ENCODE results near the gene ETV1. TPM values are rescaled to one million over a fixed set of nuclear protein-coding genes. Genes with fewer than 3 reads are reported as not detected.
A peak's percentile ranks its signal among the peaks of the same experiment; 100 is the strongest.

The ETV1 gene
- total RNA-seq, 2 donors from 2014 or later = 6.1 to 9.2 TPM

DNA sequence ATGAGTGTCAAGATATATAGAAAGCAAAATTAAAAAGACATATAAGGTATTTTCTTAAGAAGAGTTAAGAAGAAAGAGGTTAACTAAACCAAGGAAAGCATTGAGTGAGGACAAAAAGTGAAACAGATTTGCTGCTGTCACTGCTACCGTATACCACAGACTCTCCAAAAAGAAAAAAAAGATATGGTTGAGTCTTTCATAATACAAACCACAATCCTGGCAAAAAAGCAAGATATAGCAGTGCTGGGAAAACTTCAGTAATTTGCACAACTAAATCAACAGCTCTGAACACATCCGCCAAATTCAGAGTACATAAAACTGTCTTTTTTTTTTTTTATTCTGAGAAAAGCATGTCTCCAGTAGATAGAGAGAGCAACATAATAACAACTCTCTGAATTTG lies 114.7 kb downstream of the ETV1 start:
- Histone ChIP-seq H3K4me3 (no peak overlapping the region), H3K4me1 (replicated peaks) (peaks cover 5% of the 10 kb centered on the region), H3K27me3 (replicated peaks; ENCODE audit: insufficient read depth) (no peaks in the 10 kb centered on the region), H3K9me3 (no peaks in the 10 kb centered on the region), H3K27ac (peak overlapping the region in 1 of 2 donors; percentile 31), H3K36me3 (no peaks in the 10 kb centered on the region)
- peak; percentile 29 for DNase-seq (ENCODE audit: low spot score)
- TF ChIP-seq CTCF (IDR thresholded peaks at IDR 0.05) = no peak
- peak; percentile 60 for TF ChIP-seq POLR2AphosphoS5 (IDR thresholded peaks at IDR 0.05)
- TF ChIP-seq POLR2A (IDR thresholded peaks at IDR 0.05) = no peak
- 14% methylated on average over 2 of the region's 2 CpGs for WGBS
- intact Hi-C loops (cut with DNase I) = no loop called here

DNA sequence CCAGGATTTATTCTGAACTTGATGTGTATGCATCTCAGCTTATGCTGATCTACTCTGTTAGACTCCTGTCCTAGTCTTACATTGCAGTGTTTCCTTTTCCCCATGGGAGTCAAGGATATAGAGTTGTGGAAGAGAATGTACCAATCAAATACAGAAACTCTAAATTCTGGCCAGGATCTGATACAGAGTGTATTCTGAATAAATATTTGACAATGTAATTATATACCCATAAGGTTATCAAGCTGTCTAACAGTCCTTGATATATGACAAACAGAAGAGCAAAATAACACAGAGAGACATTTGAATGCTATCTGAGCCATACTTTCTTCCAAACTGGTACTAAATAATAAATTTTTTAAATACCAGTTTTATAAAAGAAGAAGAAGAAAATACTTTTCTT lies 116.8 kb downstream of the ETV1 start:
- intact Hi-C loops (cut with DNase I) = no loop called here
- TF ChIP-seq CTCF (IDR thresholded peaks at IDR 0.05) (no peak), POLR2AphosphoS5 (IDR thresholded peaks at IDR 0.05) (no peak), POLR2A (IDR thresholded peaks at IDR 0.05) (no peak)
- no peaks in the 10 kb centered on the region for H3K9me3 ChIP-seq
- H3K27me3 ChIP-seq (replicated peaks; ENCODE audit: insufficient read depth) = no peaks in the 10 kb centered on the region
- H3K36me3 ChIP-seq = no peaks in the 10 kb centered on the region
- H3K4me1 ChIP-seq (replicated peaks) = peaks cover 5% of the 10 kb centered on the region
- DNase-seq (ENCODE audit: low spot score) = no peak
- no peak overlapping the region for H3K27ac ChIP-seq
- no peak overlapping the region for H3K4me3 ChIP-seq

GRCh38 chr7:13871008-13871407 lies 118.5 kb downstream of the ETV1 start:
- no peak overlapping the region for H3K27ac ChIP-seq
- intact Hi-C loops (cut with DNase I) = no loop called here
- no peaks in the 10 kb centered on the region for H3K36me3 ChIP-seq
- H3K4me1 ChIP-seq (replicated peaks) = peaks cover 5% of the 10 kb centered on the region
- H3K9me3 ChIP-seq = no peaks in the 10 kb centered on the region
- no peaks in the 10 kb centered on the region for H3K27me3 ChIP-seq (replicated peaks; ENCODE audit: insufficient read depth)
- DNase-seq (ENCODE audit: low spot score) = no peak
- H3K4me3 ChIP-seq = no peak overlapping the region
- TF ChIP-seq POLR2AphosphoS5 (IDR thresholded peaks at IDR 0.05) = no peak
- no peak for TF ChIP-seq POLR2A (IDR thresholded peaks at IDR 0.05)
- no peak for TF ChIP-seq CTCF (IDR thresholded peaks at IDR 0.05)

- intact Hi-C loops (cut with DNase I) = no loop called here
- no peak for TF ChIP-seq POLR2A (IDR thresholded peaks at IDR 0.05)
- no peak for TF ChIP-seq CTCF (IDR thresholded peaks at IDR 0.05)
- TF ChIP-seq POLR2AphosphoS5 (IDR thresholded peaks at IDR 0.05) = no peak
- WGBS = 90% methylated on average over 2 of the region's 2 CpGs
- H3K36me3 ChIP-seq = no peaks in the 10 kb centered on the region
- H3K27ac ChIP-seq = no peak overlapping the region
- H3K27me3 ChIP-seq (replicated peaks; ENCODE audit: insufficient read depth) = no peaks in the 10 kb centered on the region
- DNase-seq (ENCODE audit: low spot score) = no peak
- no peak overlapping the region for H3K4me3 ChIP-seq
- H3K9me3 ChIP-seq = no peaks in the 10 kb centered on the region
- H3K4me1 ChIP-seq (replicated peaks) = no peaks in the 10 kb centered on the region
These were observed 128.7 kb downstream of the ETV1 start for GRCh38 chr7:13860734-13861133.

- 94% methylated on average over 1 of the region's 1 CpG for WGBS
- intact Hi-C loops (cut with DNase I) = no loop called here
- no peaks in the 10 kb centered on the region for H3K4me1 ChIP-seq (replicated peaks)
- H3K9me3 ChIP-seq = no peaks in the 10 kb centered on the region
- H3K4me3 ChIP-seq = no peak overlapping the region
- DNase-seq (ENCODE audit: low spot score) = no peak
- no peaks in the 10 kb centered on the region for H3K36me3 ChIP-seq
- no peaks in the 10 kb centered on the region for H3K27me3 ChIP-seq (replicated peaks; ENCODE audit: insufficient read depth)
- H3K27ac ChIP-seq = no peak overlapping the region
- TF ChIP-seq POLR2AphosphoS5 (IDR thresholded peaks at IDR 0.05) (no peak), POLR2A (IDR thresholded peaks at IDR 0.05) (no peak), CTCF (IDR thresholded peaks at IDR 0.05) (no peak)
These were observed 133.5 kb downstream of the ETV1 start for GRCh38 chr7:13856012-13856411.
